ENCODE data around the gene HMGCS1. TPM values are rescaled to one million over a fixed set of nuclear protein-coding genes. Genes with fewer than 3 reads are reported as not detected.

Gene HMGCS1
- total and polyA plus RNA-seq, 2 of the 13 experiments (the other 11 are each of a cell fraction or from before 2014, with no cell fraction given) = 56.8 to 318 TPM

DNA sequence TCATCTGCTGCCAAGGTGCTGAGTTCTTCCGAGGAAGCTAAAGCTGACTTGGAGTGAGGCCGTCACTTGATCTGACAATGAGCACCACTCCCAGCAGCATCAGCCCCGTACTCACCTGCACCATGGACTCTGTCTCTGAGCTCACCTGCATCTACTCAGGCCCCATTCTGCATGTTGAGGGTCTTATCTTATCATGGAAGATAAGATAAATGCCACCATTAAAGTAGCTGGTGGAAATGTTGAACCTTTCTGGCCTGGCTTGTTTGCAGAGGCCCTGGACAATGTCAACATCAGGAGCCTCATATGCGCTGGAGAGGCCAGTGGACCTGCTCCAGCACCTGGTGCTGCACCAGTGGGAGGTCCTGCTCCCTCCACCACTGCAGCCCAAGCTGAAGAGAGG is 35.0 kb upstream of the HMGCS1 start (continued):
- TF ChIP-seq, protein P1, sequence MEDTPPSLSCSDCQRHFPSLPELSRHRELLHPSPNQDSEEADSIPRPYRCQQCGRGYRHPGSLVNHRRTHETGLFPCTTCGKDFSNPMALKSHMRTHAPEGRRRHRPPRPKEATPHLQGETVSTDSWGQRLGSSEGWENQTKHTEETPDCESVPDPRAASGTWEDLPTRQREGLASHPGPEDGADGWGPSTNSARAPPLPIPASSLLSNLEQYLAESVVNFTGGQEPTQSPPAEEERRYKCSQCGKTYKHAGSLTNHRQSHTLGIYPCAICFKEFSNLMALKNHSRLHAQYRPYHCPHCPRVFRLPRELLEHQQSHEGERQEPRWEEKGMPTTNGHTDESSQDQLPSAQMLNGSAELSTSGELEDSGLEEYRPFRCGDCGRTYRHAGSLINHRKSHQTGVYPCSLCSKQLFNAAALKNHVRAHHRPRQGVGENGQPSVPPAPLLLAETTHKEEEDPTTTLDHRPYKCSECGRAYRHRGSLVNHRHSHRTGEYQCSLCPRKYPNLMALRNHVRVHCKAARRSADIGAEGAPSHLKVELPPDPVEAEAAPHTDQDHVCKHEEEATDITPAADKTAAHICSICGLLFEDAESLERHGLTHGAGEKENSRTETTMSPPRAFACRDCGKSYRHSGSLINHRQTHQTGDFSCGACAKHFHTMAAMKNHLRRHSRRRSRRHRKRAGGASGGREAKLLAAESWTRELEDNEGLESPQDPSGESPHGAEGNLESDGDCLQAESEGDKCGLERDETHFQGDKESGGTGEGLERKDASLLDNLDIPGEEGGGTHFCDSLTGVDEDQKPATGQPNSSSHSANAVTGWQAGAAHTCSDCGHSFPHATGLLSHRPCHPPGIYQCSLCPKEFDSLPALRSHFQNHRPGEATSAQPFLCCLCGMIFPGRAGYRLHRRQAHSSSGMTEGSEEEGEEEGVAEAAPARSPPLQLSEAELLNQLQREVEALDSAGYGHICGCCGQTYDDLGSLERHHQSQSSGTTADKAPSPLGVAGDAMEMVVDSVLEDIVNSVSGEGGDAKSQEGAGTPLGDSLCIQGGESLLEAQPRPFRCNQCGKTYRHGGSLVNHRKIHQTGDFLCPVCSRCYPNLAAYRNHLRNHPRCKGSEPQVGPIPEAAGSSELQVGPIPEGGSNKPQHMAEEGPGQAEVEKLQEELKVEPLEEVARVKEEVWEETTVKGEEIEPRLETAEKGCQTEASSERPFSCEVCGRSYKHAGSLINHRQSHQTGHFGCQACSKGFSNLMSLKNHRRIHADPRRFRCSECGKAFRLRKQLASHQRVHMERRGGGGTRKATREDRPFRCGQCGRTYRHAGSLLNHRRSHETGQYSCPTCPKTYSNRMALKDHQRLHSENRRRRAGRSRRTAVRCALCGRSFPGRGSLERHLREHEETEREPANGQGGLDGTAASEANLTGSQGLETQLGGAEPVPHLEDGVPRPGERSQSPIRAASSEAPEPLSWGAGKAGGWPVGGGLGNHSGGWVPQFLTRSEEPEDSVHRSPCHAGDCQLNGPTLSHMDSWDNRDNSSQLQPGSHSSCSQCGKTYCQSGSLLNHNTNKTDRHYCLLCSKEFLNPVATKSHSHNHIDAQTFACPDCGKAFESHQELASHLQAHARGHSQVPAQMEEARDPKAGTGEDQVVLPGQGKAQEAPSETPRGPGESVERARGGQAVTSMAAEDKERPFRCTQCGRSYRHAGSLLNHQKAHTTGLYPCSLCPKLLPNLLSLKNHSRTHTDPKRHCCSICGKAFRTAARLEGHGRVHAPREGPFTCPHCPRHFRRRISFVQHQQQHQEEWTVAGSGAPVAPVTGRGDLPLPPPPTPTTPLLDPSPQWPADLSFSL (CRISPR knock-in tag; IDR thresholded peaks at IDR 0.05) = no peak
- TF ChIP-seq, protein P2, sequence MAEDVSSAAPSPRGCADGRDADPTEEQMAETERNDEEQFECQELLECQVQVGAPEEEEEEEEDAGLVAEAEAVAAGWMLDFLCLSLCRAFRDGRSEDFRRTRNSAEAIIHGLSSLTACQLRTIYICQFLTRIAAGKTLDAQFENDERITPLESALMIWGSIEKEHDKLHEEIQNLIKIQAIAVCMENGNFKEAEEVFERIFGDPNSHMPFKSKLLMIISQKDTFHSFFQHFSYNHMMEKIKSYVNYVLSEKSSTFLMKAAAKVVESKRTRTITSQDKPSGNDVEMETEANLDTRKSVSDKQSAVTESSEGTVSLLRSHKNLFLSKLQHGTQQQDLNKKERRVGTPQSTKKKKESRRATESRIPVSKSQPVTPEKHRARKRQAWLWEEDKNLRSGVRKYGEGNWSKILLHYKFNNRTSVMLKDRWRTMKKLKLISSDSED (CRISPR knock-in tag; IDR thresholded peaks at IDR 0.05) = no peak
- no peak for TF ChIP-seq BCL6 (CRISPR knock-in tag; IDR thresholded peaks at IDR 0.05)
- TF ChIP-seq ARID2 (CRISPR knock-in tag; IDR thresholded peaks at IDR 0.05; ENCODE audit: borderline replicate concordance) = no peak
- TF ChIP-seq, protein P3, sequence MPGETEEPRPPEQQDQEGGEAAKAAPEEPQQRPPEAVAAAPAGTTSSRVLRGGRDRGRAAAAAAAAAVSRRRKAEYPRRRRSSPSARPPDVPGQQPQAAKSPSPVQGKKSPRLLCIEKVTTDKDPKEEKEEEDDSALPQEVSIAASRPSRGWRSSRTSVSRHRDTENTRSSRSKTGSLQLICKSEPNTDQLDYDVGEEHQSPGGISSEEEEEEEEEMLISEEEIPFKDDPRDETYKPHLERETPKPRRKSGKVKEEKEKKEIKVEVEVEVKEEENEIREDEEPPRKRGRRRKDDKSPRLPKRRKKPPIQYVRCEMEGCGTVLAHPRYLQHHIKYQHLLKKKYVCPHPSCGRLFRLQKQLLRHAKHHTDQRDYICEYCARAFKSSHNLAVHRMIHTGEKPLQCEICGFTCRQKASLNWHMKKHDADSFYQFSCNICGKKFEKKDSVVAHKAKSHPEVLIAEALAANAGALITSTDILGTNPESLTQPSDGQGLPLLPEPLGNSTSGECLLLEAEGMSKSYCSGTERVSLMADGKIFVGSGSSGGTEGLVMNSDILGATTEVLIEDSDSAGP (CRISPR knock-in tag; IDR thresholded peaks at IDR 0.05; ENCODE audit: borderline replicate concordance) = no peak
- TF ChIP-seq ZFP36 (IDR thresholded peaks at IDR 0.05; ENCODE audit: borderline replicate concordance, low read depth, low read length, partially characterized antibody) = no peak
- no peak for TF ChIP-seq SP140L (CRISPR knock-in tag; IDR thresholded peaks at IDR 0.05; ENCODE audit: borderline replicate concordance)
- TF ChIP-seq DMAP1 (CRISPR knock-in tag; IDR thresholded peaks at IDR 0.05) = no peak
- TF ChIP-seq ISL2 (CRISPR knock-in tag; IDR thresholded peaks at IDR 0.05) = peak; percentile 70
- TF ChIP-seq, protein P4, sequence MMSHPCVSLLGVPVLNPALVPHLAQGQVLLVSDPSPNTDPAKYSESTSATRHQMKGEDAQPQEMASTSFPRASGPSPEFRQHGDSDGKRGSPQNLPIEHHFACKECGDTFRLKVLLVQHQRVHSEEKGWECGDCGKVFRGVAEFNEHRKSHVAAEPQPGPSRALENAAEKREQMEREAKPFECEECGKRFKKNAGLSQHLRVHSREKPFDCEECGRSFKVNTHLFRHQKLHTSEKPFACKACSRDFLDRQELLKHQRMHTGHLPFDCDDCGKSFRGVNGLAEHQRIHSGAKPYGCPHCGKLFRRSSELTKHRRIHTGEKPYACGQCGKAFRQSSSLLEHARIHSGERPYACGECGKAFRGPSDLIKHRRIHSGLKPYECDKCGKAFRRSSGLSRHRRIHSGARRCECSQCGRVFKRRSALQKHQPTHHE (CRISPR knock-in tag; IDR thresholded peaks at IDR 0.05; ENCODE audit: borderline replicate concordance) = no peak
- peak; percentile 68; the same call in 1 of the 2 replicates for TF ChIP-seq FOXJ3 (CRISPR knock-in tag; IDR thresholded peaks at IDR 0.05; ENCODE audit: borderline replicate concordance)
- TF ChIP-seq, protein P5, sequence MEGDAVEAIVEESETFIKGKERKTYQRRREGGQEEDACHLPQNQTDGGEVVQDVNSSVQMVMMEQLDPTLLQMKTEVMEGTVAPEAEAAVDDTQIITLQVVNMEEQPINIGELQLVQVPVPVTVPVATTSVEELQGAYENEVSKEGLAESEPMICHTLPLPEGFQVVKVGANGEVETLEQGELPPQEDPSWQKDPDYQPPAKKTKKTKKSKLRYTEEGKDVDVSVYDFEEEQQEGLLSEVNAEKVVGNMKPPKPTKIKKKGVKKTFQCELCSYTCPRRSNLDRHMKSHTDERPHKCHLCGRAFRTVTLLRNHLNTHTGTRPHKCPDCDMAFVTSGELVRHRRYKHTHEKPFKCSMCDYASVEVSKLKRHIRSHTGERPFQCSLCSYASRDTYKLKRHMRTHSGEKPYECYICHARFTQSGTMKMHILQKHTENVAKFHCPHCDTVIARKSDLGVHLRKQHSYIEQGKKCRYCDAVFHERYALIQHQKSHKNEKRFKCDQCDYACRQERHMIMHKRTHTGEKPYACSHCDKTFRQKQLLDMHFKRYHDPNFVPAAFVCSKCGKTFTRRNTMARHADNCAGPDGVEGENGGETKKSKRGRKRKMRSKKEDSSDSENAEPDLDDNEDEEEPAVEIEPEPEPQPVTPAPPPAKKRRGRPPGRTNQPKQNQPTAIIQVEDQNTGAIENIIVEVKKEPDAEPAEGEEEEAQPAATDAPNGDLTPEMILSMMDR (CRISPR knock-in tag; IDR thresholded peaks at IDR 0.05) = no peak
- TF ChIP-seq KAT8 (CRISPR knock-in tag; IDR thresholded peaks at IDR 0.05) = no peak
- TF ChIP-seq HOXA9 (CRISPR knock-in tag; IDR thresholded peaks at IDR 0.05; ENCODE audit: borderline replicate concordance) = no peak
- TF ChIP-seq ZNF317 (CRISPR knock-in tag; IDR thresholded peaks at IDR 0.05) = no peak
- TF ChIP-seq ZNF678 (CRISPR knock-in tag; IDR thresholded peaks at IDR 0.05) = no peak
- TF ChIP-seq, protein P6, sequence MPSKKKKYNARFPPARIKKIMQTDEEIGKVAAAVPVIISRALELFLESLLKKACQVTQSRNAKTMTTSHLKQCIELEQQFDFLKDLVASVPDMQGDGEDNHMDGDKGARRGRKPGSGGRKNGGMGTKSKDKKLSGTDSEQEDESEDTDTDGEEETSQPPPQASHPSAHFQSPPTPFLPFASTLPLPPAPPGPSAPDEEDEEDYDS (CRISPR knock-in tag; IDR thresholded peaks at IDR 0.05) = no peak
